CD4-positive, alpha-beta memory T cell (primary cell): ENCODE results near the gene ZBTB7B. TPM values are rescaled to one million over a fixed set of nuclear protein-coding genes. Genes with fewer than 3 reads are reported as not detected.

Experiments
- CTCF ChIA-PET: fragments of 350-600 bp; sonication (Branson Sonifier 250); formaldehyde crosslinking; loops from one replicate; lab custom pipeline; 2021; ENCODE audit warnings: inconsistent platforms; ENCODE audit not compliant: partially characterized antibody; lab: Charles Lee
- POLR2A ChIA-PET: fragments of 350-600 bp; sonication (Branson Sonifier 250); formaldehyde crosslinking; loops from one replicate; lab custom pipeline; 2021; ENCODE audit not compliant: partially characterized antibody; lab: Charles Lee
- DNase-seq, 5 donors: peaks; one replicate each; pipeline versions ENCODE4 v3.0.0 to v3.0.0-alpha.2; 2020 to 2022; ENCODE audit warnings: mixed read lengths in 1 of 5
- H3K27ac ChIP-seq: one replicate; pipeline ENCODE4 v1.7.0; 2013; ENCODE audit warnings: low read depth, low read length
- H3K27me3 ChIP-seq: 2 replicates; pipeline ENCODE4 v1.7.0; 2013; ENCODE audit warnings: mild to moderate bottlenecking, low read length, moderate library complexity; ENCODE audit not compliant: insufficient read depth
- H3K36me3 ChIP-seq: 2 replicates; pipeline ENCODE4 v1.7.0; 2013; ENCODE audit warnings: mild to moderate bottlenecking, low read length, moderate library complexity; ENCODE audit not compliant: insufficient read depth
- H3K4me1 ChIP-seq: 2 replicates; pipeline ENCODE4 v1.7.0; 2013; ENCODE audit warnings: mild to moderate bottlenecking, low read length, moderate library complexity; ENCODE audit not compliant: insufficient read depth
- H3K4me3 ChIP-seq, 2 donors: one replicate each; pipeline ENCODE4 v1.7.0; 2013; ENCODE audit warnings: low read length in 2 of 2, mild to moderate bottlenecking in 1 of 2
- H3K9me3 ChIP-seq, 2 donors: one replicate each; pipeline ENCODE4 v1.7.0; 2013; ENCODE audit warnings: low read length in 2 of 2, control low read depth in 1 of 2; ENCODE audit not compliant: control insufficient read depth in 1 of 2
- H3K27ac Mint-ChIP-seq, 7 donors: one replicate each; pipeline ENCODE4 v1.8.0; 2020 to 2021; ENCODE audit warnings: mixed read lengths in 7 of 7, mild to moderate bottlenecking in 6 of 7, inconsistent platforms in 3 of 7, moderate library complexity in 3 of 7
- H3K27me3 Mint-ChIP-seq, 2 donors: one replicate each; pipeline ENCODE4 v1.8.0; 2020 to 2021; ENCODE audit warnings: mixed read lengths in 2 of 2
- H3K36me3 Mint-ChIP-seq, 2 donors: one replicate each; pipeline ENCODE4 v1.8.0; 2020 to 2021; ENCODE audit warnings: mixed read lengths in 2 of 2, inconsistent platforms in 1 of 2, mild to moderate bottlenecking in 1 of 2
- H3K4me1 Mint-ChIP-seq, 4 donors: one replicate each; pipeline ENCODE4 v1.8.0; 2020 to 2021; ENCODE audit warnings: mixed read lengths in 4 of 4, mild to moderate bottlenecking in 1 of 4
- H3K4me3 Mint-ChIP-seq, 8 donors: one replicate each; pipeline ENCODE4 v1.8.0; 2020 to 2021; ENCODE audit warnings: mixed read lengths in 8 of 8, mild to moderate bottlenecking in 7 of 8, moderate library complexity in 6 of 8, inconsistent platforms in 3 of 8
- H3K9me3 Mint-ChIP-seq, 8 donors: one replicate each; pipeline ENCODE4 v1.8.0; 2020 to 2021; ENCODE audit warnings: mixed read lengths in 8 of 8, mild to moderate bottlenecking in 5 of 8, inconsistent platforms in 3 of 8, moderate library complexity in 1 of 8
- intact Hi-C: fragments of 100-400 bp; cut with micrococcal nuclease; formaldehyde crosslinking; loops from one replicate; pipeline ENCODE4 v1.15.1; 2023
- polyA plus RNA-seq, 2 donors: library from polyadenylated mRNA; unstranded; fragments of 300-500 nt; fragmentation: Illumina TruSeq; gene quantifications; one replicate each; pipeline ENCODE4 v1.2.3, GENCODE V29; 2021
- total RNA-seq, 2 experiments: library from RNA; stranded (reverse); gene quantifications; one replicate each; pipeline ENCODE4 v1.2.3, GENCODE V29; 2021

The ZBTB7B gene
- total and polyA plus RNA-seq, 4 experiments from 2014 or later, result 3.4 to 92.7 (median 48.9) TPM

DNA sequence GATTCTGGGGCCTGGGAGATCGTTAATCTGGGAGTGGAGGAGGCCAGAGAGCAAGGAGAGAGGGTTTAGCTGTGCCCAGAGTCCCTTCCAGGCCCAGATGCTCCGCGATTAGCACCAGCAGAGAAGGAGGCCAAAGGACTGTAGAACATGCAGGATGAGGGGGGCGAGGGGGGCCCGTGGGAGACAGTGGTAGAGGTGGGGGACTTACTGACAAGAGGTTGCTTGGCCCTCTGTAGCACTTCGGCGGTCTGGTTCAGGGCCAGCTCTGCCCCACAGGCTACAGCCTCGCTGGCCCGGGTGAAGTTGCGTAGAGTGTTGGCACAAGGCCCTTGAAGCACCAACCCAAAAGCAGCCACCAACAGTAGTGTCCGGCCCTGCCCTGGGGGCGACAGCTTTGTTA lies 30.3 kb downstream of the ZBTB7B start:
- CTCF ChIA-PET, result interaction anchor here (1.5 kb wide), 1 partner anchor 13 kb away, joined by 3 read pairs; no protein-coding TSS in a partner anchor
- no peaks in the 10 kb centered on the region for H3K4me1 Mint-ChIP-seq

DNA sequence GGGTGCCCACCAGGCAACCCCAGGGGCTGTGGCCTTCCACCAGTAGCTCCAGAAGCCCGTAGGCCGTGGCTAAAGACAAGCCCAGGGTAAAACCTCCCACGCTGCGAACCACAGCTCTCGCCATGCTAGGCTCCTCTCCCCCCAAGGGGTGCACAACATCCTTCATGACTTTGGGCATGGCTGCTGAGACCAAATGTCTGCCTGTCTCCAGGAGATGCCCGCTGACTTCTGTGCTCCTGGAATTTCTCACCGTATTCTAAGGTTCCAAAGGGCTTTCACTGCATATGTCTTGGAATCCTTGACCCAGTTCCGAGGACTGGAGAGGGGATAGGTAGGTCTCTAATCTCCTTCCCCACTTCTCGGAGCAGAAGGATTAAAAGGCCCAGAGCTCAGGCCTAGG lies 30.9 kb downstream of the ZBTB7B start, which contains the start of the genes DCST1 and DCST2:
Gene DCST1 (plus strand): TSS at position 301 of the 400 bp plus-strand sequence. CDS start 213 bp downstream, outside the sequence.
Gene DCST2 (minus strand): TSS at position 258 of the 400 bp plus-strand sequence. CDS start 80 bp downstream, at position 178.
- ChIA-PET POLR2A (no interaction called here), CTCF (no interaction called here)
- Mint-ChIP-seq H3K9me3 (no peaks in the 10 kb centered on the region), H3K27ac (peak within 1 kb of the TSS in 1 of 7 donors; percentile 46), H3K4me1 (no peaks in the 10 kb centered on the region), H3K27me3 (peaks cover 0 to 1% of the 10 kb centered on the region in 2 donors), H3K36me3 (no peaks in the 10 kb centered on the region), H3K4me3 (no peak within 1 kb of the TSS)
- no peaks in the 10 kb centered on the region for H3K9me3 ChIP-seq
- DNase-seq, result no peak
- no peak within 1 kb of the TSS for H3K4me3 ChIP-seq
- H3K4me1 ChIP-seq, result no peaks in the 10 kb centered on the region
- no peaks in the 10 kb centered on the region for H3K36me3 ChIP-seq
- intact Hi-C loops, result no loop called here
- no peak within 1 kb of the TSS for H3K27ac ChIP-seq
- no peaks in the 10 kb centered on the region for H3K27me3 ChIP-seq

More for the DNA sequence above, 30.3 kb downstream of the ZBTB7B start:
- Mint-ChIP-seq H3K27me3 (no peaks in the 10 kb centered on the region), H3K27ac (peak overlapping the region in 1 of 7 donors; percentile 35), H3K9me3 (no peaks in the 10 kb centered on the region), H3K36me3 (no peaks in the 10 kb centered on the region), H3K4me3 (no peak overlapping the region)
- no peaks in the 10 kb centered on the region for H3K9me3 ChIP-seq
- intact Hi-C loops, result no loop called here
- H3K4me3 ChIP-seq, result no peak overlapping the region
- no peaks in the 10 kb centered on the region for H3K36me3 ChIP-seq
- H3K4me1 ChIP-seq, result no peaks in the 10 kb centered on the region
- no peak for DNase-seq
- no peak overlapping the region for H3K27ac ChIP-seq
- H3K27me3 ChIP-seq, result no peaks in the 10 kb centered on the region
- POLR2A ChIA-PET, result no interaction called here

DNA sequence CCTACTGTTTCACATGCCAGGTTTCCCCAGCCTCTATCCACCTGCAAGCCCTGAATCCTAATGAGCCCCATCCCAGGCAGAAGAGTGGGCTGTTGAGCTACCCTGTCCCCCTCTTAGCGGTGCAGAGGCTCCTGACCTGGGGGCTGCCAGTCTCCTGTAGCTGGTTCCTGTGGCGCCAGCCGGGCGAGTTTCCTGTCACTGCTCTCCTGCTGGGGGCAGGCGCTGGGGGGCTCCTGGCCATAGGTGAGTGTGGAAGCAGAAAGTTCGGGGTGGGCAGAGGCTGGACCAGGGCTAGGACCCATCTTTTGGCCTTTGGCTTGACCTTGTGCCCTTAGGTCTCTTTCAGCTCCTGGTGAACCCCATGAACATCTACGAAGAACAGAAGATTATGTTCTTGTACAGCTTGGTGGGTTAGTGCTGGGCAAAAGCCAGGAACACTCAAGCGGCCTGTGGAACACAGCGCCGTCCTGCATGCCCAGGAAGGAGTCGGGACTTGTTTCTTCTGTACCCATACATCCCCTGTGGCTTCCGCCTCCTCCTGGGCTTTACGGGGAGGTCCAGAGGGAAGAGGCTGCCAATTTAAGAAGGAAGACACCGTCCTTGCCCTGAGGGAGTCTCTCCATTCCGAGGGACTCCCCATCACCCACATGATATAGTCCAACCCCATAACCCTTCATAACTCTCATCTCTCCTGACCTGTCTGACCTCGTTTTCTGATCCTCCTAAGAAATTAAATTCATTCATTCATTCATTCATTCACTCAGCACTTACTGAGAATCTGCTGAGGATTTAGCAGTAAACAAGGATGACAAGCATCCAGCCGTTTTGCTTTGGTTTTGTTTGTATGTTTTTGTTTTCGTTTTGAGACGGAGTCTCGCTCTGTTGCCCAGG lies 32.0 kb downstream of the ZBTB7B start:
- no peaks in the 10 kb centered on the region for H3K4me1 ChIP-seq
- no peaks in the 10 kb centered on the region for H3K9me3 ChIP-seq
- no peaks in the 10 kb centered on the region for H3K36me3 Mint-ChIP-seq
- POLR2A ChIA-PET, result no interaction called here
- peaks cover 0 to 1% of the 10 kb centered on the region in 2 donors for H3K27me3 Mint-ChIP-seq
- H3K4me1 Mint-ChIP-seq, result no peaks in the 10 kb centered on the region
- no peak for DNase-seq
- CTCF ChIA-PET, result interaction anchor here (1.0 kb wide), 1 partner anchor 51 kb away, joined by 3 read pairs; no protein-coding TSS in a partner anchor
- H3K4me3 ChIP-seq, result no peak overlapping the region
- H3K27ac Mint-ChIP-seq, result peak overlapping the region in 1 of 7 donors; percentile 46
- H3K27me3 ChIP-seq, result no peaks in the 10 kb centered on the region
- no peaks in the 10 kb centered on the region for H3K36me3 ChIP-seq
- intact Hi-C loops, result no loop called here
- no peaks in the 10 kb centered on the region for H3K9me3 Mint-ChIP-seq
- no peak overlapping the region for H3K4me3 Mint-ChIP-seq
- no peak overlapping the region for H3K27ac ChIP-seq

DNA sequence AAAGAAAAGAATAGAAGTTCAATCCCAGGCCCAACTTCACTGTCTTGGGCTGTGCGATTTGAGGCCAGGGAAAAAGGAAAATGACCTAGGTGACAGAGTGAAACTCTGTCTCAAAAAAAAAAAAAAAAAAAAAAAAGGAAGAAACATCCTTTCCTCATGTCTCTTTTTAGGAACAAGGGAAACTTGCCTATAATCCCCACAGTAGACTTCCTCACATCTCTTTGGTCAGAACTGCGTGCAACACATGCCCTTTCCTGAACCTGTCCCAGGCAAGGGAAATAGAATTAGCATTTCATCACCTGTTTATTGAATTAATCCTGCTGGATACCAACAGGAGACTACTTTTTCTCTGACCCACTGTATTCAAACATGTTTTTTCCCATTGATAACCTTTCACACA lies 33.3 kb downstream of the ZBTB7B start:
- Mint-ChIP-seq H3K4me1 (no peaks in the 10 kb centered on the region), H3K9me3 (no peaks in the 10 kb centered on the region), H3K27me3 (peaks cover 0 to 1% of the 10 kb centered on the region in 2 donors), H3K36me3 (no peaks in the 10 kb centered on the region), H3K27ac (no peak overlapping the region), H3K4me3 (no peak overlapping the region)
- ChIA-PET POLR2A (interaction anchor here (1.1 kb wide), 1 partner anchor 14 kb away, joined by 5 read pairs; no protein-coding TSS in a partner anchor), CTCF (no interaction called here)
- Histone ChIP-seq H3K4me1 (no peaks in the 10 kb centered on the region), H3K9me3 (no peaks in the 10 kb centered on the region), H3K4me3 (no peak overlapping the region), H3K27me3 (no peaks in the 10 kb centered on the region), H3K36me3 (no peaks in the 10 kb centered on the region), H3K27ac (no peak overlapping the region)
- no peak for DNase-seq
- intact Hi-C loops, result no loop called here

DNA sequence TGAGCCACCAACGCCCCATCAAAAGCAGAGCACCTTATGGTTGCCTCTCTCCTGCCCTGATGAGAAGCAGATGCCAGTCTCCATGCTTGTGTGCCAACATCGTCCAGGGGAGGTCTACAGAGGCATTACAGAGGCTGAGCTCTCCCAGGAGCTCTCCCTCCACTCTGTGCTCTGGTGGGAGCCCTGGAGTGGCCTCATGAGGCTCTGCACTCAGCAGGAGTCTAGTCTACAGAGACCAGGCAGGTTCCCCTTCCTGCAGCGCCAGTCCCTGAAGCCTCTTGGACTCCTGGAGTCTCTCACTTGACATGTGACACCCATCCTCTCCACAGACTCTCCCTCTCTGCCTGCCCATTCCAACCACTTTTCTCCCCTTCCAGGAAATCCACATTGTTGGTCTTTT lies 34.4 kb downstream of the ZBTB7B start:
- CTCF ChIA-PET, result interaction anchor here (1.7 kb wide), 1 partner anchor 25 kb away, joined by 6 read pairs; no protein-coding TSS in a partner anchor
- H3K4me3 Mint-ChIP-seq, result no peak overlapping the region

DNA sequence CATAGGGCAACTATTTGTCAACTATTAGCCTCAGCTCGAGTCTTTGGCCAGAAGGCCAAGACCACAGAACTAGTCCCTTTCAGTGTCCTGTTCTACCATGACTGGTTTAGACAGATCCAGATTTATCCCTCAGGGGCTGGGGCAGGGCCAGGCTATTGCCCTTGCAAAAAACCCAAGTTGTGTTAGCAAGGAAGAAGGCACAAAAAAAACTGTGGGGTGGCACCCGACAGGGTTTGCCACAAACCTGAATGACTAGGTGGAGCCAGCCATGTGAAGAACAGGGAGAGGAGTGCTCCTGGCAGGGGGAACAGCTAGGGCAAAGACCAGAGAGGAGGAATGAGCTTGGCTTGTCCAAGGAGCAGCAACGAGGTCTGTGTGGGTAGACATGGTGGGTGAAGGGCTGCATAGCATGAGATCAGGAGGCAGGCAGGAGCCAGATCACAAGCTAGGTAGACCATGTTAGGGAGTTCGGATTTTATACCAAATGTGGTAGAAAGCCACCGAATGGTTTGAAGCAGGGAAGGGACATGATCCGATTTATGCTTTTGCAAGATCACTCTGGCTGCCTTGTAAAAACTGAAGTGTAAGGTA lies 35.3 kb downstream of the ZBTB7B start:
- H3K27ac ChIP-seq, result no peak overlapping the region
- no peak overlapping the region for H3K4me3 ChIP-seq
- POLR2A ChIA-PET, result no interaction called here
- DNase-seq, result no peak
- Mint-ChIP-seq H3K27me3 (peaks cover 0 to 1% of the 10 kb centered on the region in 2 donors), H3K9me3 (no peaks in the 10 kb centered on the region), H3K36me3 (no peaks in the 10 kb centered on the region), H3K27ac (no peak overlapping the region), H3K4me1 (no peaks in the 10 kb centered on the region), H3K4me3 (no peak overlapping the region)
- no peaks in the 10 kb centered on the region for H3K27me3 ChIP-seq
- H3K4me1 ChIP-seq, result no peaks in the 10 kb centered on the region
- no peaks in the 10 kb centered on the region for H3K36me3 ChIP-seq
- intact Hi-C loops, result no loop called here
- no peaks in the 10 kb centered on the region for H3K9me3 ChIP-seq
- CTCF ChIA-PET, result interaction anchor here (1.0 to 1.7 kb wide), 3 partner anchors 14 to 38 kb away, joined by 3 to 6 read pairs (median 3); no protein-coding TSS in a partner anchor

More for the DNA sequence above, 34.4 kb downstream of the ZBTB7B start:
- no peak overlapping the region for H3K4me3 ChIP-seq
- Mint-ChIP-seq H3K36me3 (no peaks in the 10 kb centered on the region), H3K9me3 (no peaks in the 10 kb centered on the region), H3K27ac (no peak overlapping the region), H3K4me1 (no peaks in the 10 kb centered on the region), H3K27me3 (peaks cover 0 to 1% of the 10 kb centered on the region in 2 donors)
- H3K9me3 ChIP-seq, result no peaks in the 10 kb centered on the region
- POLR2A ChIA-PET, result interaction anchor here (0.8 to 1.1 kb wide), 2 partner anchors 15 to 23 kb away, joined by 3 to 5 read pairs; no protein-coding TSS in a partner anchor
- no peaks in the 10 kb centered on the region for H3K27me3 ChIP-seq
- no peak overlapping the region for H3K27ac ChIP-seq
- no peaks in the 10 kb centered on the region for H3K4me1 ChIP-seq
- no peak for DNase-seq
- intact Hi-C loops, result no loop called here
- H3K36me3 ChIP-seq, result no peaks in the 10 kb centered on the region
